Effector memory CD4-positive, alpha-beta T cell (primary cell): ENCODE measurements around the gene PDE1C.

ENCODE experiments used
- DNase-seq, 3 donors: peaks; one replicate each; pipeline ENCODE4 v3.0.0-alpha.2; 2020
- H3K27ac ChIP-seq: 2 replicates; pipeline ENCODE4 v1.7.0; 2013; ENCODE audit warnings: mild to moderate bottlenecking, low read length, moderate library complexity; ENCODE audit not compliant: insufficient read depth, poor library complexity, severe bottlenecking
- H3K27me3 ChIP-seq: replicated peaks from 2 replicates; pipeline ENCODE4 v1.7.0; 2013; ENCODE audit warnings: mild to moderate bottlenecking, low read length; ENCODE audit not compliant: insufficient read depth, control insufficient read depth, poor library complexity, severe bottlenecking
- H3K36me3 ChIP-seq: 2 replicates; pipeline ENCODE4 v1.7.0; 2013; ENCODE audit warnings: mild to moderate bottlenecking, low read length, moderate library complexity; ENCODE audit not compliant: control insufficient read depth, insufficient read depth
- H3K4me1 ChIP-seq: 2 replicates; pipeline ENCODE4 v1.7.0; 2013; ENCODE audit warnings: low read length, mild to moderate bottlenecking; ENCODE audit not compliant: control insufficient read depth, insufficient read depth, poor library complexity, severe bottlenecking
- H3K4me3 ChIP-seq: 2 replicates; pipeline ENCODE4 v1.7.0; 2013; ENCODE audit warnings: low read length, low read depth, mild to moderate bottlenecking; ENCODE audit not compliant: insufficient read depth, poor library complexity, severe bottlenecking
- H3K9me3 ChIP-seq: 2 replicates; pipeline ENCODE4 v1.7.0; 2013; ENCODE audit warnings: mild to moderate bottlenecking, low read length, moderate library complexity; ENCODE audit not compliant: control insufficient read depth

Gene PDE1C

GRCh38 chr7:31782411-31782991, 287.7 kb downstream of the PDE1C start:
- no peak for DNase-seq
- H3K4me1 ChIP-seq = no peaks in the 10 kb centered on the region
- no peak overlapping the region for H3K27ac ChIP-seq
- no peaks in the 10 kb centered on the region for H3K9me3 ChIP-seq
- no peaks in the 10 kb centered on the region for H3K36me3 ChIP-seq
- no peaks in the 10 kb centered on the region for H3K27me3 ChIP-seq
- H3K4me3 ChIP-seq = no peak overlapping the region

- Histone ChIP-seq H3K27ac (no peak overlapping the region), H3K4me3 (no peak overlapping the region), H3K36me3 (no peaks in the 10 kb centered on the region), H3K4me1 (no peaks in the 10 kb centered on the region), H3K27me3 (no peaks in the 10 kb centered on the region), H3K9me3 (no peaks in the 10 kb centered on the region)
- DNase-seq = no peak
Measured at GRCh38 chr7:31778296-31778695, 291.9 kb downstream of the PDE1C start.

GRCh38 chr7:31776616-31777015, 293.6 kb downstream of the PDE1C start:
- H3K36me3 ChIP-seq = no peaks in the 10 kb centered on the region
- no peak overlapping the region for H3K27ac ChIP-seq
- no peaks in the 10 kb centered on the region for H3K9me3 ChIP-seq
- H3K27me3 ChIP-seq = no peaks in the 10 kb centered on the region
- no peak for DNase-seq
- no peaks in the 10 kb centered on the region for H3K4me1 ChIP-seq
- no peak overlapping the region for H3K4me3 ChIP-seq

- Histone ChIP-seq H3K4me1 (no peaks in the 10 kb centered on the region), H3K9me3 (no peaks in the 10 kb centered on the region), H3K27me3 (no peaks in the 10 kb centered on the region), H3K36me3 (no peaks in the 10 kb centered on the region), H3K27ac (no peak overlapping the region), H3K4me3 (no peak overlapping the region)
- no peak for DNase-seq
Measured at GRCh38 chr7:31775556-31775955, 294.7 kb downstream of the PDE1C start.

GRCh38 chr7:31772211-31772610, 298.0 kb downstream of the PDE1C start:
- DNase-seq = no peak
- no peaks in the 10 kb centered on the region for H3K4me1 ChIP-seq

GRCh38 chr7:31767686-31768358, 302.4 kb downstream of the PDE1C start:
- H3K36me3 ChIP-seq = no peaks in the 10 kb centered on the region
- H3K4me1 ChIP-seq = no peaks in the 10 kb centered on the region
- no peaks in the 10 kb centered on the region for H3K27me3 ChIP-seq
- H3K9me3 ChIP-seq = no peaks in the 10 kb centered on the region
- H3K4me3 ChIP-seq = no peak overlapping the region
- DNase-seq = no peak
- no peak overlapping the region for H3K27ac ChIP-seq

More at GRCh38 chr7:31772211-31772610, 298.0 kb downstream of the PDE1C start:
- H3K27ac ChIP-seq = no peak overlapping the region
- no peaks in the 10 kb centered on the region for H3K27me3 ChIP-seq
- no peak overlapping the region for H3K4me3 ChIP-seq
- H3K36me3 ChIP-seq = no peaks in the 10 kb centered on the region
- H3K9me3 ChIP-seq = no peaks in the 10 kb centered on the region

GRCh38 chr7:31764462-31764861, 305.7 kb downstream of the PDE1C start:
- DNase-seq = no peak
- H3K36me3 ChIP-seq = no peaks in the 10 kb centered on the region
- H3K27ac ChIP-seq = no peak overlapping the region
- H3K9me3 ChIP-seq = no peaks in the 10 kb centered on the region
- H3K4me1 ChIP-seq = no peaks in the 10 kb centered on the region
- no peaks in the 10 kb centered on the region for H3K27me3 ChIP-seq
- H3K4me3 ChIP-seq = no peak overlapping the region

GRCh38 chr7:31763548-31763947, 306.7 kb downstream of the PDE1C start:
- H3K9me3 ChIP-seq = no peaks in the 10 kb centered on the region

GRCh38 chr7:31761646-31762045, 308.6 kb downstream of the PDE1C start:
- Histone ChIP-seq H3K4me1 (no peaks in the 10 kb centered on the region), H3K4me3 (no peak overlapping the region), H3K27ac (no peak overlapping the region), H3K36me3 (no peaks in the 10 kb centered on the region), H3K9me3 (no peaks in the 10 kb centered on the region), H3K27me3 (no peaks in the 10 kb centered on the region)
- DNase-seq = no peak

More at GRCh38 chr7:31763548-31763947, 306.7 kb downstream of the PDE1C start:
- no peaks in the 10 kb centered on the region for H3K36me3 ChIP-seq
- H3K4me1 ChIP-seq = no peaks in the 10 kb centered on the region
- DNase-seq = no peak
- H3K4me3 ChIP-seq = no peak overlapping the region
- no peak overlapping the region for H3K27ac ChIP-seq
- no peaks in the 10 kb centered on the region for H3K27me3 ChIP-seq

GRCh38 chr7:31758755-31759154, 311.5 kb downstream of the PDE1C start:
- H3K9me3 ChIP-seq = no peaks in the 10 kb centered on the region
- no peak for DNase-seq
- no peak overlapping the region for H3K4me3 ChIP-seq
- no peak overlapping the region for H3K27ac ChIP-seq
- H3K4me1 ChIP-seq = no peaks in the 10 kb centered on the region
- no peaks in the 10 kb centered on the region for H3K36me3 ChIP-seq
- no peaks in the 10 kb centered on the region for H3K27me3 ChIP-seq
